Karpas-422 (cell line): ENCODE results near the gene FOXR1. TPM values are rescaled to one million over a fixed set of nuclear protein-coding genes. Genes with fewer than 3 reads are reported as not detected.

Experiments
- DNase-seq: peaks from one replicate; pipeline ENCODE4 v3.0.0-alpha.2; 2015
- H2AFZ ChIP-seq: fragments of 200-600 bp; sonication (generic); 2 replicates; pipeline ENCODE4 v1.6.1; 2014; ENCODE audit warnings: antibody characterized with exemption, low read length, mixed read lengths
- H3K27ac ChIP-seq: fragments of 200-600 bp; sonication (generic); 2 replicates; pipeline ENCODE4 v1.5.1; 2014; ENCODE audit warnings: mild to moderate bottlenecking, low read length, moderate library complexity
- H3K27me3 ChIP-seq: fragments of 200-600 bp; sonication (generic); 2 replicates; pipeline ENCODE4 v1.6.1; 2014; ENCODE audit warnings: low read length, mixed read lengths
- H3K36me3 ChIP-seq: fragments of 200-600 bp; sonication (generic); 2 replicates; pipeline ENCODE4 v1.6.1; 2014; ENCODE audit warnings: low read length, mixed read lengths; ENCODE audit not compliant: insufficient read depth
- H3K4me1 ChIP-seq: fragments of 200-600 bp; sonication (generic); 2 replicates; pipeline ENCODE4 v1.6.1; 2014; ENCODE audit warnings: mild to moderate bottlenecking, low read length, mixed read lengths
- H3K4me2 ChIP-seq: fragments of 200-600 bp; sonication (generic); 2 replicates; pipeline ENCODE4 v1.6.1; 2014; ENCODE audit warnings: low read length, low read depth, mild to moderate bottlenecking; ENCODE audit not compliant: poor library complexity, severe bottlenecking
- H3K4me3 ChIP-seq: fragments of 200-600 bp; sonication (generic); 2 replicates; pipeline ENCODE4 v1.5.1; 2014; ENCODE audit warnings: mild to moderate bottlenecking, antibody characterized with exemption, low read length, mixed read lengths
- H3K79me2 ChIP-seq: fragments of 200-600 bp; sonication (generic); 2 replicates; pipeline ENCODE4 v1.6.1; 2014; ENCODE audit warnings: mild to moderate bottlenecking, low read length, mixed read lengths
- H3K9ac ChIP-seq: fragments of 200-600 bp; sonication (generic); 2 replicates; pipeline ENCODE4 v1.6.0; 2014; ENCODE audit warnings: low read length
- H3K9me2 ChIP-seq: fragments of 200-600 bp; sonication (generic), shearing (Covaris generic); replicated peaks from 2 replicates; pipeline ENCODE4 v1.6.0; 2014; ENCODE audit warnings: mild to moderate bottlenecking, low read length, moderate library complexity; ENCODE audit not compliant: insufficient read depth
- H3K9me3 ChIP-seq: fragments of 300-700, 200-600 bp; sonication (generic); 2 replicates; pipeline ENCODE4 v1.6.1; 2014; ENCODE audit warnings: low read length, mixed read lengths
- H4K20me1 ChIP-seq: fragments of 200-600 bp; sonication (generic); 2 replicates; pipeline ENCODE4 v1.6.1; 2014; ENCODE audit warnings: mild to moderate bottlenecking, antibody characterized with exemption, low read length, low read depth; ENCODE audit not compliant: insufficient read depth
- total RNA-seq: library from RNA; depleted of rRNA; stranded (reverse); fragments of >200 nt; shearing (Covaris generic); gene quantifications from 2 replicates; pipeline ENCODE4 v1.2.3, GENCODE V29; 2014; ENCODE audit warnings: low replicate concordance

FOXR1 gene
- total RNA-seq, 1 experiment from 2014 or later, result not detected

GRCh38 chr11:118928101-118928869 is 43.3 kb upstream of the FOXR1 start:
- peak overlapping the region; percentile 61 for H3K9ac ChIP-seq
- no peaks in the 10 kb centered on the region for H3K36me3 ChIP-seq
- no peaks in the 10 kb centered on the region for H3K79me2 ChIP-seq
- H2AFZ ChIP-seq, result peak overlapping the region; percentile 28; the same call in 1 of the 2 replicates
- peak overlapping the region; percentile 82 for H3K4me2 ChIP-seq
- H3K4me3 ChIP-seq, result peak overlapping the region; percentile 68
- H3K9me3 ChIP-seq, result no peaks in the 10 kb centered on the region
- peak overlapping the region; percentile 30; the same call in 1 of the 2 replicates for H3K27ac ChIP-seq
- peak; percentile 89 for DNase-seq
- H3K27me3 ChIP-seq, result no peaks in the 10 kb centered on the region
- H3K9me2 ChIP-seq, result no peaks in the 10 kb centered on the region
- no peaks in the 10 kb centered on the region for H4K20me1 ChIP-seq
- peaks cover 37% of the 10 kb centered on the region for H3K4me1 ChIP-seq

DNA sequence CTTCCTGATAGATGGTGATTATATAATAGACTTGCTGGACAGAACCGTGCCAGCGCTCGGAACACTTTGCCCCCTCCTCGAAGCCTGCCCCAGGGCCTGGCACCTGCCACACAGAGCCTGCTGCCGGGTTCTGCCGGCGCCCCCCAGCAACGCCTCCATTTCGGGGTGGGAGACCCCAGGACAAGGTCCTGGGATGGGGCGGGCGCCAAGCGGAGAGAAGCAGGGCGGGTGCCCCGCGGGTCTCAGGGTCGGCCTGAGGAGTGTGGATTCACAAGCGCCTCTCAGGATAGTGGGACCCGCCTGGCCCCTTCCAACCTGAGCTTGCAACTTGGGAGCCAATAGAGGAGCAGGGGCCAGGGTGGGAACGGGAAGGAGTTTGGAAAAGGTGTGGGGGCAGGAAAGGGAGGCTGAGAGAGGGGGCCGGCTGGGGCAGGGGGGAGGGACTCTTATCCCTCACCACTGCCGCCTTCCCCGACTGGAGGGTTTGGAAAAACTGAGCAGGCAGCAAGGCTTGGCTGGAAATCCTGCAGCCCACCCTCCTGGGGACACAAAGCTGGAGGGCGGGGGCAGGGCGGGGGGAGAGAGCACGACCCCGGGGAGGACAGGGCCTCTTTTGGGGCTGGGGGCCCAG is 42.6 kb upstream of the FOXR1 start:
- H3K79me2 ChIP-seq, result no peaks in the 10 kb centered on the region
- peak overlapping the region; percentile 68 for H3K4me3 ChIP-seq
- H3K9me2 ChIP-seq, result no peaks in the 10 kb centered on the region
- H3K36me3 ChIP-seq, result no peaks in the 10 kb centered on the region
- H3K27ac ChIP-seq, result peak overlapping the region; percentile 30; the same call in 1 of the 2 replicates
- peak overlapping the region; percentile 28; the same call in 1 of the 2 replicates for H2AFZ ChIP-seq
- peaks cover 37% of the 10 kb centered on the region for H3K4me1 ChIP-seq
- H3K9me3 ChIP-seq, result no peaks in the 10 kb centered on the region
- no peaks in the 10 kb centered on the region for H4K20me1 ChIP-seq
- no peaks in the 10 kb centered on the region for H3K27me3 ChIP-seq
- H3K4me2 ChIP-seq, result peak overlapping the region; percentile 82
- DNase-seq, result peak; percentile 53
- peak overlapping the region; percentile 61 for H3K9ac ChIP-seq

DNA sequence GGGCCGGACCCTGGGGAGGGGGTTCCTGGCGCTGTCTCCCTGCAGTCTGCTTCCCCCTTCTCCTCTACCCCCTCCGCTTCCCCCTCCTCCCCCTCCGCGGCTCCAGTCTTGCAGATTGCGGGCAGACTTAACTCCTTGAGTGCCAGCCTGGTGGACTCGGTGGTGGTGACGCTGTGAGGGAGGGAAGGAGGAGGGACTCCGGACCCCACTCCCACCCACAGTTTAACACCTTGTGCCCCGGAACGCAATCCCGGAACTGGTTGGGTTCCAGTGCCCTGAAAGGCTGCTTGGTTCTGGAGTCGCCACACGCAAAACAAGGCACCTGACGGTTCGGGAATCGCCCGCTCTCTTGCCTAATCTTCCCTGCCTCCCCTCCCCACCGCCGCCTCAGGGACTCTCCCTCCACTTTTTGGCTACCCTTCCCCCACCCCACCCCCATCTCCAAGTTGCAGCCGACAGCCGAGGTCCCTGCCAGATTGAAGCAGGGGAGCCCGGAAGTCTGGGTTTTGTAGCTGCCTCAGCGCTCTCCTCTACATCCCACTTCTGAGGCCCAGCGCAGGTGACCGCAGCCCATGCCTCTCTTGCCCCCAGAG is 42.0 kb upstream of the FOXR1 start:
- DNase-seq, result peak; percentile 68

GRCh38 chr11:118930094-118930712 is 41.4 kb upstream of the FOXR1 start:
- Histone ChIP-seq H3K4me2 (peak overlapping the region; percentile 82), H3K4me3 (peak overlapping the region; percentile 68; the same call in 1 of the 2 replicates), H3K79me2 (no peaks in the 10 kb centered on the region), H3K9me3 (no peaks in the 10 kb centered on the region), H3K9me2 (no peaks in the 10 kb centered on the region), H3K36me3 (no peaks in the 10 kb centered on the region), H4K20me1 (no peaks in the 10 kb centered on the region), H3K27ac (no peak overlapping the region), H3K9ac (0 out of 2 replicates have a peak overlapping the region, but pooled peaks have one; percentile 61), H2AFZ (no peak overlapping the region), H3K4me1 (peaks cover 28% of the 10 kb centered on the region), H3K27me3 (no peaks in the 10 kb centered on the region)
- DNase-seq, result peak; percentile 90

More for the DNA sequence above, 42.0 kb upstream of the FOXR1 start:
- no peaks in the 10 kb centered on the region for H3K27me3 ChIP-seq
- no peaks in the 10 kb centered on the region for H3K9me3 ChIP-seq
- H3K36me3 ChIP-seq, result no peaks in the 10 kb centered on the region
- peaks cover 34% of the 10 kb centered on the region for H3K4me1 ChIP-seq
- peak overlapping the region; percentile 61 for H3K9ac ChIP-seq
- peak overlapping the region; percentile 68 for H3K4me3 ChIP-seq
- H3K9me2 ChIP-seq, result no peaks in the 10 kb centered on the region
- H2AFZ ChIP-seq, result no peak overlapping the region
- H3K79me2 ChIP-seq, result no peaks in the 10 kb centered on the region
- no peaks in the 10 kb centered on the region for H4K20me1 ChIP-seq
- H3K27ac ChIP-seq, result no peak overlapping the region
- H3K4me2 ChIP-seq, result peak overlapping the region; percentile 82

DNA sequence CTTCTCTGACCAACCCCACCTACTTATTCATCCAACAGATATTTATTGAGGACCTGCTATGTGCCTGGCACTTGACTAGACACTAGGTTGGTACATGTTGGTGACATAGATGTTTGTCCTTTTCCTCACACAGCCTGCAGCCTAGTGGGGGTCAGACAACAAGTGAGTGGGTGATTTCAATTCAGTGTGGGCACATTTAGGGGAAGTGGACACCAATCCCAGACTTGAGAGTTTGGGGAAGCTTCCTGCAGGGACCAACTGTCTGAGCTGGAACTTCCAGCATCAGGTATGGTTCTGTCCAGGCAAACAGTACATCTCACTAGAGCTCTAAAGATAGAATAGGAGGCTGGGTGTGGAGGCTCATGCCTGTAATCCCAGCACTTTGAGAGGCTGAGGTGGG is 40.0 kb upstream of the FOXR1 start:
- H3K4me1 ChIP-seq, result peaks cover 20% of the 10 kb centered on the region
- no peak overlapping the region for H3K27ac ChIP-seq
- no peaks in the 10 kb centered on the region for H3K36me3 ChIP-seq
- no peaks in the 10 kb centered on the region for H3K9me2 ChIP-seq
- no peak overlapping the region for H3K4me3 ChIP-seq
- no peak overlapping the region for H2AFZ ChIP-seq
- no peak overlapping the region for H3K4me2 ChIP-seq
- no peaks in the 10 kb centered on the region for H3K9me3 ChIP-seq
- H3K9ac ChIP-seq, result no peak overlapping the region
- H3K79me2 ChIP-seq, result no peaks in the 10 kb centered on the region
- H4K20me1 ChIP-seq, result no peaks in the 10 kb centered on the region
- no peaks in the 10 kb centered on the region for H3K27me3 ChIP-seq
- no peak for DNase-seq

GRCh38 chr11:118933486-118933885 is 38.1 kb upstream of the FOXR1 start:
- H3K27me3 ChIP-seq, result no peaks in the 10 kb centered on the region
- H3K4me3 ChIP-seq, result no peak overlapping the region
- H3K79me2 ChIP-seq, result no peaks in the 10 kb centered on the region
- no peak overlapping the region for H2AFZ ChIP-seq
- no peaks in the 10 kb centered on the region for H3K9me3 ChIP-seq
- H4K20me1 ChIP-seq, result no peaks in the 10 kb centered on the region
- no peaks in the 10 kb centered on the region for H3K9me2 ChIP-seq
- H3K27ac ChIP-seq, result no peak overlapping the region
- no peaks in the 10 kb centered on the region for H3K36me3 ChIP-seq
- DNase-seq, result no peak
- no peak overlapping the region for H3K4me2 ChIP-seq
- no peak overlapping the region for H3K9ac ChIP-seq
- H3K4me1 ChIP-seq, result peaks cover 9% of the 10 kb centered on the region

GRCh38 chr11:118935376-118935775 is 36.2 kb upstream of the FOXR1 start:
- Histone ChIP-seq H4K20me1 (no peaks in the 10 kb centered on the region), H3K4me1 (peaks cover 5% of the 10 kb centered on the region), H3K9me2 (no peaks in the 10 kb centered on the region), H3K9me3 (no peaks in the 10 kb centered on the region), H3K27ac (no peak overlapping the region), H2AFZ (no peak overlapping the region), H3K4me2 (no peak overlapping the region), H3K9ac (no peak overlapping the region), H3K36me3 (no peaks in the 10 kb centered on the region), H3K27me3 (no peaks in the 10 kb centered on the region), H3K4me3 (no peak overlapping the region), H3K79me2 (no peaks in the 10 kb centered on the region)
- no peak for DNase-seq
